ENCODE results near the gene CNRIP1.

Gene CNRIP1

GRCh38 chr2:68333009-68333408, 13.3 kb upstream of the CNRIP1 start:
- H3K4me2 ChIP-seq (ENCODE audit: low read length) = no peak overlapping the region
- no peaks in the 10 kb centered on the region for H3K79me2 ChIP-seq (ENCODE audit: control insufficient read depth, low read length)
- H3K4me3 ChIP-seq (ENCODE audit: low read length) = no peak overlapping the region
- TF ChIP-seq EZH2phosphoT487 (IDR thresholded peaks at IDR 0.05; ENCODE audit: borderline replicate concordance, low read length) (no peak), CTCF (IDR thresholded peaks at IDR 0.05; ENCODE audit: low read depth, low read length, poor library complexity, severe bottlenecking) (no peak)
- H3K36me3 ChIP-seq (ENCODE audit: control insufficient read depth, low read length) = no peaks in the 10 kb centered on the region
- H3K9me3 ChIP-seq (ENCODE audit: control insufficient read depth, insufficient read depth, low read length) = no peaks in the 10 kb centered on the region
- H3K4me1 ChIP-seq (ENCODE audit: control insufficient read depth, low read length) = no peaks in the 10 kb centered on the region
- H4K20me1 ChIP-seq (ENCODE audit: control insufficient read depth, insufficient read depth, low read depth, low read length) = no peaks in the 10 kb centered on the region
- H3K27ac ChIP-seq (ENCODE audit: low read depth, low read length) = no peak overlapping the region
- no peaks in the 10 kb centered on the region for H3F3A ChIP-seq (ENCODE audit: control insufficient read depth, insufficient read depth)
- H3K27me3 ChIP-seq (ENCODE audit: control insufficient read depth, low read length) = no peaks in the 10 kb centered on the region
- no peaks in the 10 kb centered on the region for H3K9me2 ChIP-seq (replicated peaks; ENCODE audit: control insufficient read depth, low read length)

- Histone ChIP-seq H3K27ac (ENCODE audit: low read depth, low read length) (no peak overlapping the region), H3K4me1 (ENCODE audit: control insufficient read depth, low read length) (no peaks in the 10 kb centered on the region), H3K4me3 (ENCODE audit: low read length) (no peak overlapping the region), H4K20me1 (ENCODE audit: control insufficient read depth, insufficient read depth, low read depth, low read length) (no peaks in the 10 kb centered on the region), H3K9me2 (replicated peaks; ENCODE audit: control insufficient read depth, low read length) (no peaks in the 10 kb centered on the region), H3F3A (ENCODE audit: control insufficient read depth, insufficient read depth) (no peaks in the 10 kb centered on the region), H3K4me2 (ENCODE audit: low read length) (no peak overlapping the region), H3K27me3 (ENCODE audit: control insufficient read depth, low read length) (no peaks in the 10 kb centered on the region), H3K36me3 (ENCODE audit: control insufficient read depth, low read length) (no peaks in the 10 kb centered on the region), H3K9me3 (ENCODE audit: control insufficient read depth, insufficient read depth, low read length) (no peaks in the 10 kb centered on the region), H3K79me2 (ENCODE audit: control insufficient read depth, low read length) (no peaks in the 10 kb centered on the region)
- TF ChIP-seq EZH2phosphoT487 (IDR thresholded peaks at IDR 0.05; ENCODE audit: borderline replicate concordance, low read length) (no peak), CTCF (IDR thresholded peaks at IDR 0.05; ENCODE audit: low read depth, low read length, poor library complexity, severe bottlenecking) (no peak)
Observed at GRCh38 chr2:68330691-68331090, 10.9 kb upstream of the CNRIP1 start.

- H3K36me3 ChIP-seq (ENCODE audit: control insufficient read depth, low read length) = no peaks in the 10 kb centered on the region
- H3K4me1 ChIP-seq (ENCODE audit: control insufficient read depth, low read length) = no peaks in the 10 kb centered on the region
- TF ChIP-seq CTCF (IDR thresholded peaks at IDR 0.05; ENCODE audit: low read depth, low read length, poor library complexity, severe bottlenecking) (no peak), EZH2phosphoT487 (IDR thresholded peaks at IDR 0.05; ENCODE audit: borderline replicate concordance, low read length) (no peak)
- no peak overlapping the region for H3K27ac ChIP-seq (ENCODE audit: low read depth, low read length)
- no peak overlapping the region for H3K4me3 ChIP-seq (ENCODE audit: low read length)
- no peak overlapping the region for H3K4me2 ChIP-seq (ENCODE audit: low read length)
- no peaks in the 10 kb centered on the region for H3F3A ChIP-seq (ENCODE audit: control insufficient read depth, insufficient read depth)
- H4K20me1 ChIP-seq (ENCODE audit: control insufficient read depth, insufficient read depth, low read depth, low read length) = no peaks in the 10 kb centered on the region
- no peaks in the 10 kb centered on the region for H3K9me3 ChIP-seq (ENCODE audit: control insufficient read depth, insufficient read depth, low read length)
- no peaks in the 10 kb centered on the region for H3K79me2 ChIP-seq (ENCODE audit: control insufficient read depth, low read length)
- H3K9me2 ChIP-seq (replicated peaks; ENCODE audit: control insufficient read depth, low read length) = no peaks in the 10 kb centered on the region
- no peaks in the 10 kb centered on the region for H3K27me3 ChIP-seq (ENCODE audit: control insufficient read depth, low read length)
Observed at GRCh38 chr2:68328901-68329300, 9.2 kb upstream of the CNRIP1 start.

GRCh38 chr2:68325056-68325455, 5.3 kb upstream of the CNRIP1 start:
- Histone ChIP-seq H3K9me3 (ENCODE audit: control insufficient read depth, insufficient read depth, low read length) (no peaks in the 10 kb centered on the region), H3K27ac (ENCODE audit: low read depth, low read length) (no peak overlapping the region), H3K27me3 (ENCODE audit: control insufficient read depth, low read length) (peaks cover 3% of the 10 kb centered on the region; the same call in 1 of the 2 replicates), H3K79me2 (ENCODE audit: control insufficient read depth, low read length) (no peaks in the 10 kb centered on the region), H3F3A (ENCODE audit: control insufficient read depth, insufficient read depth) (no peaks in the 10 kb centered on the region), H4K20me1 (ENCODE audit: control insufficient read depth, insufficient read depth, low read depth, low read length) (no peaks in the 10 kb centered on the region), H3K9me2 (replicated peaks; ENCODE audit: control insufficient read depth, low read length) (no peaks in the 10 kb centered on the region), H3K36me3 (ENCODE audit: control insufficient read depth, low read length) (no peaks in the 10 kb centered on the region), H3K4me2 (ENCODE audit: low read length) (no peak overlapping the region), H3K4me1 (ENCODE audit: control insufficient read depth, low read length) (peaks cover 3% of the 10 kb centered on the region), H3K4me3 (ENCODE audit: low read length) (no peak overlapping the region)
- TF ChIP-seq CTCF (IDR thresholded peaks at IDR 0.05; ENCODE audit: low read depth, low read length, poor library complexity, severe bottlenecking) = no peak
- TF ChIP-seq EZH2phosphoT487 (IDR thresholded peaks at IDR 0.05; ENCODE audit: borderline replicate concordance, low read length) = no peak

Measured in DOHH2 (cell line).